ENCODE results near the gene DNAL4. TPM values are rescaled to one million over a fixed set of nuclear protein-coding genes. Genes with fewer than 3 reads are reported as not detected.

Gene DNAL4
- total RNA-seq, 1 donor from 2014 or later, result 32.6 TPM

GRCh38 chr22:38756711-38757463 is 37.1 kb downstream of the DNAL4 start:
- no peak for DNase-seq (ENCODE audit: low read depth)
- no peak for FAIRE-seq
- no peak for TF ChIP-seq CTCF (IDR thresholded peaks at IDR 0.05; ENCODE audit: insufficient read depth, low read length, severe bottlenecking)
- H3K4me3 ChIP-seq (ENCODE audit: low read depth, low read length), result no peak overlapping the region
- H3K27me3 ChIP-seq (ENCODE audit: control insufficient read depth, insufficient read depth, low read length), result no peaks in the 10 kb centered on the region
- H3K36me3 ChIP-seq (ENCODE audit: control insufficient read depth, insufficient read depth, low read length), result peaks cover 7% of the 10 kb centered on the region

GRCh38 chr22:38755911-38756532 is 37.9 kb downstream of the DNAL4 start, which contains the start of gene SUN2:
SUN2 (minus strand) TSS chr22:38755998; CDS start chr22:38752628, 3,370 bp downstream.
- Histone ChIP-seq H3K4me3 (ENCODE audit: low read depth, low read length) (peak within 1 kb of the TSS; percentile 59), H3K27me3 (ENCODE audit: control insufficient read depth, insufficient read depth, low read length) (no peaks in the 10 kb centered on the region), H3K36me3 (ENCODE audit: control insufficient read depth, insufficient read depth, low read length) (peaks cover 9% of the 10 kb centered on the region)
- FAIRE-seq, result no peak
- peak; percentile 49 for DNase-seq (ENCODE audit: low read depth)
- no peak for TF ChIP-seq CTCF (IDR thresholded peaks at IDR 0.05; ENCODE audit: insufficient read depth, low read length, severe bottlenecking)

- no peak for TF ChIP-seq CTCF (IDR thresholded peaks at IDR 0.05; ENCODE audit: insufficient read depth, low read length, severe bottlenecking)
- no peak for FAIRE-seq
- DNase-seq (ENCODE audit: low read depth), result peak; percentile 19
- H3K27me3 ChIP-seq (ENCODE audit: control insufficient read depth, insufficient read depth, low read length), result no peaks in the 10 kb centered on the region
- peaks cover 10% of the 10 kb centered on the region for H3K36me3 ChIP-seq (ENCODE audit: control insufficient read depth, insufficient read depth, low read length)
- H3K4me3 ChIP-seq (ENCODE audit: low read depth, low read length), result peak overlapping the region; percentile 59
These were observed 38.6 kb downstream of the DNAL4 start for GRCh38 chr22:38755155-38755910.

GRCh38 chr22:38754751-38755154 is 39.2 kb downstream of the DNAL4 start:
- no peak for TF ChIP-seq CTCF (IDR thresholded peaks at IDR 0.05; ENCODE audit: insufficient read depth, low read length, severe bottlenecking)
- FAIRE-seq (no peak), DNase-seq (ENCODE audit: low read depth) (peak; percentile 27)
- H3K36me3 ChIP-seq (ENCODE audit: control insufficient read depth, insufficient read depth, low read length), result peaks cover 12% of the 10 kb centered on the region
- H3K4me3 ChIP-seq (ENCODE audit: low read depth, low read length), result peak overlapping the region; percentile 59
- H3K27me3 ChIP-seq (ENCODE audit: control insufficient read depth, insufficient read depth, low read length), result no peaks in the 10 kb centered on the region

GRCh38 chr22:38753948-38754750 is 39.8 kb downstream of the DNAL4 start:
- no peak for TF ChIP-seq CTCF (IDR thresholded peaks at IDR 0.05; ENCODE audit: insufficient read depth, low read length, severe bottlenecking)
- peak; percentile 64 for FAIRE-seq
- peak; percentile 73 for DNase-seq (ENCODE audit: low read depth)
- H3K36me3 ChIP-seq (ENCODE audit: control insufficient read depth, insufficient read depth, low read length), result peaks cover 15% of the 10 kb centered on the region
- no peaks in the 10 kb centered on the region for H3K27me3 ChIP-seq (ENCODE audit: control insufficient read depth, insufficient read depth, low read length)
- peak overlapping the region; percentile 59 for H3K4me3 ChIP-seq (ENCODE audit: low read depth, low read length)

All from bronchial epithelial cell (primary cell).